NCI-H446 (cell line): Measurements from ENCODE around the gene DYNC1I2.

Experiments
- DNase-seq, 2 experiments: peaks; one replicate each; lab custom pipeline; 2025; lab: John Stamatoyannopoulos, UW

The DYNC1I2 gene

DNA sequence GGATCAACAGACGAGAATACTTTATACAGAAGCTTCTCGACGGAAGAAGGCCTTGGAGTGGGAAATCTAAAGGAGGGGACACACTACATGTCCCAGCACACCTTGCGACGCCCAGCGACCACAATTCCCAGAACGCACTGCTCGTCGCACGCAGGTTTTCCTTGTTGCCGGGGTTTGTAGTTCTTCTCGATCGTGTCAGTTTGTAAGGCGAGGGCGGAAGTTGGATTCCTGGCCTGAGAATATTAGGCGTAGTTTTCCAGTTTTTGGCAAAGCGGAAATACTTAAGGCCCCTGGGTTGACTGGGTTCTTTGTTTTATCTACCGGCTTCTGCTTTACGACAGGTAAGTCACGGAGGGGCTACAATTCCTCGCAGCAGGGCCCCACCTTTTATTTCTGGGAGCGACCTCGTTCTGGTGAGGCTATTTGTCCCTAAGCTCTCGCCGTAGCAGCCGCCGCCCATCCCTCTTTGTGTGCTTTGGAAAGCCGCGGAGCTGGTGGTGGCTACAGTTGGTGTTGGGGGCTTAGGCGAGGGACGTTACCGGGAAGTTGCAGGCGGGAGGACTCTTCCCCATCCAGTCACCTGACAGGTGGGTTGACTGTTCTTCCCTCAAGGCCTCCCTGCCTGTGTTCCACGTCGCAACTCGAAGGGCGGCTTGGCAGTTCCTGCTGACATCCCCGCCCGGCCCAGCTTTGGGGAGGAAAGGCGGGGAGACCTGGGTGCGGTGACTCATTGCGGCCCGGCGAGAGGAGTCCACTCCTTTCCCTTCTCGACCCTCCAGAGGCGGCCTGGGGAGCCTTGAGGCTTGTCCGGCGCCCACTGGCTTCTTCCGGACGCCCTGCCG is at the start of gene DYNC1I2:
Gene DYNC1I2, plus strand, starts transcription at position 183 of the 842 bp plus-strand sequence. CDS start 2,687 bp downstream, outside the sequence.
- peak; percentile 82 to 93 for DNase-seq

DNA sequence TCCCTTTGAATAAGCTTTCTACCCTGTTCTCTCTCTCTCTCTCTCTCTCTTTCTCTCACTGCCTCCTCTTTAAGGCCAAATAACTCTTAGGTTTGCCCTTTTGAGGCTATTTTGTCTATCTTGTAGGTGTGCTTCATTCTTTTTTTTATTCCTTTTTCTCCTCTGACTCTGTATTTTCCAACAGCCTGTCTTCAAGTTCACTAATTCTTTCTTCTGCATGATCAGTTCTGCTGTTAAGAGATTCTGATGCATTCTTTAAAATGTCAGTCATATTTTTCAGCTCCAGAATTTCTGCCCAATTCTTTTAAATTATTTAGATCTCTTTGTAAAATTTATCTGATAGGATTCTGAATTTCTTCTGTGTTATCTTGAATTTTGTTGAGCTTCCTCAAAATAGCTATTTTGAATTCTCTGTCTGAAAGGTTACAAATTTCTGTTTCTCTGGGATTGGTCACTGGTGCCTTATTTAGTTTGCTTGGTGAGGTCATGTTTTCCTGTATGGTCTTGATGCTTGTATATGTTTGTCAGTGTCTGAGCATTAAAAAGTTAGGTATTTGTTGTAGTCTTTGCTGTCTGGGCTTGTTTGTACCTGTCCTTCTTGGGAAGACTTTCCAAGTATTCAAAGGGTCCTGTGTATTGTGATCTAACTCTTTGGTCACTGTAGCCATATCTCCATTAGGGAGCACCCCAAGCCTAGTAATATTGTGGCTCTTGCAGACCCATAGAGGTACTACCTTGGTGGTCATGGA is 35.4 kb upstream of the DYNC1I2 start:
- no peak for DNase-seq

DNA sequence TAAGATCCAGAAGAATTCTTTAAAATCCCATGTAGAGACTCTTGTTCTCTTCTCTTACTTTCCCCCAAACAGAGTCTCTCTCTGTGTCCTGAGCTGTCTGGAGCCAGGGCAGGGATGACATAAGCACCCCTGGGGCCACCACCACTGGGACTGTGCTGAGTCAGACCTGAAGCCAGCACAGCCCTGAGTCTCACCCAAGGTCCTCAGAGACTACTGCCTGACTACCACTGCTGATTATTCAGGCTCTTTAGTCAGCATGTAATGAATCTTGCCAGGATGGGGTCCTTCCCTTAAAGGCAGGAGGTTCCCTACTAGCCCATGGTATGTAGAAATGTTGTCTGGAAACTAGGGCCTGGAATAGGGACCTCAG is 34.9 kb upstream of the DYNC1I2 start:
- DNase-seq = no peak

DNA sequence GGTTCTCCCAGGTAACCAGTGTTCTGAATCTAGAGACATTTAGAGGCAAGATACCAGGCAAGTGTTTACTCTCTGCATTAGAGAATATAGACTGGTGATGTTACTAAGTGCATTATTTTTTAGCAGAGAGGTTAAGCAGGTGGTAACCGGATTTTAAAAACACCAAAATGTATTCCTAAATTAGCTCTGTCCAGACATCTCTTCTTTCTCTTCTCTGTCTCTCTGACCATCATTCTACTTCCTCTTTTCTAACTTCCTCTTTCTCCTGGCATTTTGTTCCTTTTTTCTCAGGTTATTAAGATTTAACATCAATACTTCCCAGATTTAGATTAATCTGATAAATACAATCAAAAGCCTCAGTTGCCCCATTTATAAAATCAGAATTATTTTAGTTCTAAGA is 31.7 kb upstream of the DYNC1I2 start:
- no peak for DNase-seq

DNA sequence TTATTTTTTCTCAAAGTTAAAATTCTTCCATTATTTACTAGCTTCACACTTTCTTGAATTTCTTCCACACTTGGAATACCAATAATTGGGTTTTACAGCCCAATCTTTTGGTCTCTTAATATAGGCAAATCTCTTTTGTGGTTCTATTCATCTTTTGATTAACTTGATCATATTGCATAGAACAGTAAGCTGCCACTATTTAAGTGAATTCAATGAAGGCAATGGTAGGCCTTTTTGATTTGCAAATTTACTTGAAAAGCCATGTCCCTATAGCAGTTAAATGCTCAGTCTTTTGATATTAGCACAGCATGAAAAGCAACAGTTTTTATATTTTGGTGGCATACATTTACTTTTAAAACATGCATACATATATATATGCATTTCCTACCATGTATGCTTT is 20.2 kb upstream of the DYNC1I2 start:
- no peak for DNase-seq

DNA sequence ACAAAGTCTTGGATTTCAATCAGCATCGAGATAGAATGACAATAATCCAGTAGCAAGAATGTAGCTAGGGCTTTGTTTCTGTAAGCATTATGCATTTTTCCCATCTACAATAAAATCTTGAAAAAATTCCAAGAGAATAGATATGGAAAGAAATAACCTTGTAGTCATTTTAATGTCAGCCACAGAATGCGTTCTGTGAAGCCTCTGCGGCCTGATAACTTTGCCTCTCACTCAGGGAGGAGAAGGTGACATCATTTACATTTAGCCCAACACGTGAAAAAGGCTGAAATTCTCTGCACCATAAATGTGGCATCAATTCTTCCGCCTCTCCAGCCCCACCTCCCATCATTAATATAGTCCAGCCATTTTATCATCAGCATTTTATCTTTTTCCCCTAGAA is 19.1 kb upstream of the DYNC1I2 start:
- no peak for DNase-seq

DNA sequence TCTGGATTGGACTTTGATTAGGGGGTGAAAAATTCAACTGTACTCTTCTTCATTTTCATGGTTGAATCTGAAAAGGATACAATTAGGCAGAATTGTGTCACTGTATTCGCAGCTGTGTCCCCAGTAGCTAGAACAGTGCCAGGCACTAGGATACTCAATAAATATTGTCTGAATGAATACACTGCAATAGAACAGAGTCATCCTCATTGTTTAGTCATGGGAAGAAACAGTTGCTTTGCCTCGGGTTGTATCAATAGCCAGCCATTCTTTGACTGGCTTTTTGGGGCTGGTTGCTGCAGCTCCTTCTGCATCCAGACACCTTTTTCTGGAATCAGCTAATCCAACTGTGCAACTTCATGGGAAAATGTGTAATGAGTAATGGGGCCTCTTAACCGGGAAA is 18.1 kb upstream of the DYNC1I2 start:
- DNase-seq = no peak

DNA sequence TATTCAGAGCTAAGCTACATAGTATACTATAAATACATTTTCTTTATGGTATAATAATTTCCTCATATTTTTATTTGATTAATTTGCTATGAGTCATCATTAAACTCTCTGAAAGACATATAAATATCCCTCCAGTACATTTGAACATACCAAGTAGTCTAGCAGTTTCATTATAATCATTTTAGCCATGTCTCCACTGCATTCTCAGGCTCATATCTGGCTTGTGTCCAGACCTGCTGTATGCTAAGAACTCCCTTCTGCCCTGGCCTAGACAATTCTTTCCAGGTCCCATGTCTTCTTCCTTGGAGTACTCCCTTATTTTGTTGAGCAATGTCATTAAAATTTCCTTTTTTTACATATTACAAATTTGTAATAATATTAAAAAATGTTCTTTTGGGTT is 16.6 kb upstream of the DYNC1I2 start:
- DNase-seq = no peak

DNA sequence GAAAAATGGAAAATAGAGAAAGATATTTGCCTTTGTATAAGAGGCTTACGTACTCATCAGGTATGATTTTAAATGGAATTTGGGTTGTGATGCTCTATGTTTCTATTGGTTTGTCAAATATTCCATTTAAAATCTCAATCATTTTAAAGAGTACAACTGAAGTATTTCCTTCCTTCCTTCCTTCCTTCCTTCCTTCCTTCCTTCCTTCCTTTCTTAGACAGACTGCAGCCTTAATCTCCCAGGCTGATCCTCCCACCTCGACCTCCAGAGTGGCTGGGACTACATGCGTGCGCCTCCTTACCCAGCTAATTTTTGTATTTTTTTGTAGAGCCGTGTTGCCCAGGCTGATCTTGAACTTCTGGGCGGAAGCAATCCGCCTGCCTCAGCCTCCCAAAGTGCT is 15.4 kb upstream of the DYNC1I2 start:
- DNase-seq = no peak

DNA sequence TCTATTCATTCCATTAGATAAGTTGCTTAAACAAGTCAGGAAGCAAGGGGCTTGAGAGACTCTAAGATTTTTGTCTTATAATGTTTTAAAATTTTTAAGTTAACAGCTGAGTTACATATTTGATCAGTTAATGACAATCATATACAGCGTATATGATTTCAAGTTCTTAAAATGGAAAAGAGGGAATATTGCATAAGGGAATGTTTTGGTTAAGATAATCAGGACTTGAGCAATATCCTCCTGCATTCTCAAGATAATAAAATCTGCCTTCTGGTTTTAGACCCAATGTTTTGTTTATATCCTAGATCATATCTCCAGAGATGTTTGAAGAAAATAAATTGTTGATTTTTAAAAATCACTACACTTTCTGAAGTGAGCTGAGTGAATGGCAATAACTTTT is 13.4 kb upstream of the DYNC1I2 start:
- DNase-seq = no peak

DNA sequence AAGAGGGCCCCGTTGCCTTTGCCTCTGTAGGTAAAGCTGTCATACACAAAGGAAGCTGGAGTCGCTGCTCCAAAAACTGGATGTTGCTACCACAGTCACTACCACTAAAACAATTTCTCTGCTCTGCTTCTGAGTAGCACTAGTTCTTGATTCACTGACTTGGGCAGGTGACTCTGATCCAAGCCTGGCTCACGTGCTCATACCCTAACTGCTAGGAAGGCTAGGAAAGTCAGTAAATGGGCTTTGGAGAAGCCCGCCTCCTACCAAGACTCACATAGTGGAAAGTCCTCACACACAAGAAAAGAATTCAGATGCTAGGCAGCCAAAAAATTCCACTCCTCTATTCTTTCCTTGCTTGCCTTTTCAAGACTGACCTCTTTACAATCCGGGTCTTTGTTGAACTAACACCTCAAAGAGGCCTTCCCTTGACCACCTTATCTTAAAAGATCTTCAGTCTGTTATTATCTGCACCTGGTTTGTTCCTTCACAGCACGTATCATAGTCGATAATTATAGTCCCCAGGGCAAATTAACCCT is 11.4 kb upstream of the DYNC1I2 start:
- DNase-seq = no peak

DNA sequence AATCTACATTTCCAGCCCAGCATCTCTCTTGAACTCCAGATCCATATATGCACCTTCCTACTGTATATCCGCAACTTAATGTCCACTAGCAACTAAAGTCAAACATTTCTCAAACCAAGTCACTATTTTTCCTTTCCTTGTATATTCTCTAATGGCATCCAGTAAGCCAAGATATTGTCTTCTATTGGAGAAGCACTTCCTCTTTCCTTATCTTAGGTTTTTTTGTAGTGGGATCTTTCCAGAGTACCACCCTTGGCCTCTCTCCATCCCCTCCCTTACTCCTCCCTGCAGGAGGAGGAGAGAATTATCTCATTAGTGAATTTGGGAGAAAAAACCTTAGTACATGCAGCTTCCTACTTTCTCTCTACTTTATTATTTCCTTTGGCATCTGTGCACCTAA is 8.7 kb upstream of the DYNC1I2 start:
- no peak for DNase-seq

DNA sequence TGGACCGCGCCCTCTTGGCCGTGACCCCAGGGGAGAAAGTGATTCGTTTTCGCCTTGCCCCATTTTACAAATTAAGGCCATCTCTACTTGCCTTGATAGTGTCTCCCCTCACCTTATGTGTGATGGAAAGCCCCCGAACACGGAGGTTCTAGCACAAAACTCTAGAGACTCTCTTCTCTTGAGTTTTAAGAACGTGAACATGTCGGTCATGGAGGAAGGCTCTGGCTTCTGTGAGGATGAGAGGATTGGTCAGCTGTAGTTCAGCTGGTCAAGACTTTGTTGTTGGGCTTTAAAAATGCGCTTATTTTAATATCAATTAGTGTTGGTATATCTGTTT is 828 bp downstream of the DYNC1I2 start:
- DNase-seq = no peak

DNA sequence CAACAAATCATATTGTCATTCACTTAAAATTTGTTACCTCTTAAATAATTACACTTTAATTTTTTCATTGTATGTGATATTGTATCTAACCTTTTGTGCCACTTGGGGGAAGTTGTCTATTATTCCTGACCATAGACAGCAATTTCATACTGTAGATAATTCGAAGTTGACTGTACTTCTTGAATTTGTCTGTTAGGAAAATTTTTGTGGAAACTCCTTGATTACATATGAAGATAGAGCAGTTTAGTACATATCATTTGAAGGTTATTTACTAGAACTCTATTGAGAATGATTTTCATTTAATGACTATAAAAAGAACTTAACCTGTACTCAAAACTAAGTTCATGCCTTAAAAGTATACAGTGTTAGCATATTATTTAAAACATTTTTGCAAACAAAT is 5.1 kb downstream of the DYNC1I2 start:
- DNase-seq = no peak

DNA sequence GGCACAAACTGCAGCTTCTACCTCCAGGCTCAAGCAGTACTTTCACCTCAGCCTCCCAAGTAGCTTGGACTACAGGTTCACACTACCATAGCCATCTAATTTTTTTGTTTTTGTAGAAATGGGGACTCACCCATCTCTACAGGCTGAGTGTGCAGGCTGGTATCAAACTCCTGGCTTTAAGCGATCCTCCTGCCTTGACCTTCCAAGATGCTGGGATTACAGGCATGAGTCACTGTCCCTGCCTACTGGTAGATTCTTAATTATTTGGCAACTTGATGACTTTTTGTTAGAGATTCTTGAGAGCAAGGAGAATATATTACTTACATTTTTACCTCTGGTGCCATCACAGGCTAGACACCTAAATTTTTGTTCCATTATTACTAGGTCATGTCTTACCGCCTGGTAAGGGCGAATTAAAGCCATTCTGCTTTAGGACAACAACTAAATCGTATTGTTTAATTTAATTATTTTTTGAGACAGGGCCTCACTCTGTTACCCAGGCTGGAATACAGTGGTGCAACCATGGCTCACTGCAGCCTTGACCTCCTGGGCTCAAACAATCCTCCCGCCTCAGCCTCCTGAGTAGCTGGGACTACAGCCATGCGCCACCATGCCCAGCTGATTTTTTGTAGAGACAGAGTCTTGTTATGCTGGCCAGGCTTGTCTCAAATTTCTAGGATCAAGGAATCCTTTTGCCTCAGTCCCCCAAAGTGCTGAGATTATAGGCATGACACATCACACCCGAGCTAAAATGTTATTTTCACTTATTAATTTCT is 15.7 kb downstream of the DYNC1I2 start:
- no peak for DNase-seq

DNA sequence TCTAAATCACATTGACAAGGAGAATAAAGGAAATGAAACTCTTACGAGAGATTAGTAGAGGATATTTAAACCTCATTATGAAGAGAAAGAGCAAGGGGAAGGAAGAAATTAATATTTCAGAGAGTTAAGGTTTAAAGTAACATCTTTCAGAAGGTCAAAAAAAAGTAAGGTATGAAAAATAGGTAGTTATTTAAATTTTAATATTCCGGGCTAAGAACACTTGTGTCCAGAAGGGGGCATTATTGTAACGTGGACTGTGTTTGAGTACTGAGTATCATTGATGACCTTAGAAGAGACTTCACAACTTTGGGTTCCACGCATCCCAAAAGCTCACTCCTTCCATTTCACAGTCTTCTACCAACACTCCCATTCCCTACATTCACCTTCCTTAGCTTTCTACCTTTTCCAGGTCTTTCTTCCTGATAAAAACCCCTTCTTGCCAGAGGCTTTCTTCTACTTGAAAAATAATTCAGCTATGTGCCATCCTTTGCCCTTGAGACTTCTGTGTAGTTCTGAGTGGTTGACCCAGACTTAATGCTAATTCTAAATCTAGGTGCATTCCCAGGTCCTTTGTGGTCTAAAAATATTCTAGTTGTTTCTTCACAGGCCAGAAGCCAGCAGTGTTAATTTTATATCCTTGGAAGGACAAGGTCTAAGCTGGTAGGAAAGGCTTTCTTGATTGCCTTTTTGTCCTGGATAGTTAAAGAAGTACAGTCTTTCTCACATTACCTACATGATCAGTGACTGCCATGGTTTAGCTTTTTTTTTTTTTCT is 16.5 kb downstream of the DYNC1I2 start:
- peak; percentile 36 to 41 for DNase-seq

DNA sequence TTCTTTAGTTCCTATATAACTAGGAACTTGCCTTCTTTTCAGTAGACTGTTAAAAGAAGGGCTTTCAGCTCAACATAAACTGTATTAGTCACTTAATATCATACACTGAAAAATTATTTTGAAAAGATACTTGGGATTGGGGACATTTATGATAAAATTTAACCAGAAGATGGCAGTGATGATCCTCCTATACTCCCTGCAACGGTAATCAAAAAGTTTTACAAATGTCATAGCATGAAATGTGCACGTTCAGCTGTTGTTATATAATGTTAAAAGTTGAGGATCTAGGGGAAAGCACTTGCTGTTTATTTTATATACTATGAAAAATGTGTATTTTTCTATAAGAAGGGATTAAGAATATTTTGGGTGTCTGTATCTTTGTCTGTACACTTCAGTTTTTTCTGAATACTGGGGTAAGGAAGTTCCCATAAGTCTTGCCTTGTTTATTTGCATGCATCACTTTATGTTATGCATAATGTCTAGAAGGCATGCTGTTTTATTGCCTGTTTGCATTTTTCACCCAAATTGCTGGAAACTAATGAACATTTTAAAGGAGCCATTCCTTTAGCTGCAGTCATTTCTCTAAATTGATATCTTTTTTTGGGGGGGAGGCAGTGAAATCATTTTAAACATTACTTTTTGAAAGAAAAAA is 19.0 kb downstream of the DYNC1I2 start:
- DNase-seq = peak in 1 of 2 experiments; percentile 19

DNA sequence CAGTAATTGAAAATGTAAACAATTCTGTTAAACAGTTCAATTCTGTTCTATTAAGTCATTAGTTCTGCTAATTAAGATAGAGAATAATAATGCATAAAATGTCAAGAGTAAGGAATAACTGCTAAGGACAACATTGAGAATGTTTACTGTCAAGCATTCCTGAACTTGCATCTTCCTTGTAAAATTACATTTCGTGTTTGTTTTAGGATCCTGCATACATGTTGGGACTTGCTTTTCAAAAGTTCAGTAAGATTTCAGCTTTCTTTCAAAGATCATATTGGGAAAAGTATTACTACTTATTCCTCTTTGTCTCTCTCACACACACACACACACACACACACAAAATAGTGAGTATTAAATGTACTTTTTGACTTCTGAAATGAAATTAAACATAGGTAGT is 20.5 kb downstream of the DYNC1I2 start:
- DNase-seq = no peak

DNA sequence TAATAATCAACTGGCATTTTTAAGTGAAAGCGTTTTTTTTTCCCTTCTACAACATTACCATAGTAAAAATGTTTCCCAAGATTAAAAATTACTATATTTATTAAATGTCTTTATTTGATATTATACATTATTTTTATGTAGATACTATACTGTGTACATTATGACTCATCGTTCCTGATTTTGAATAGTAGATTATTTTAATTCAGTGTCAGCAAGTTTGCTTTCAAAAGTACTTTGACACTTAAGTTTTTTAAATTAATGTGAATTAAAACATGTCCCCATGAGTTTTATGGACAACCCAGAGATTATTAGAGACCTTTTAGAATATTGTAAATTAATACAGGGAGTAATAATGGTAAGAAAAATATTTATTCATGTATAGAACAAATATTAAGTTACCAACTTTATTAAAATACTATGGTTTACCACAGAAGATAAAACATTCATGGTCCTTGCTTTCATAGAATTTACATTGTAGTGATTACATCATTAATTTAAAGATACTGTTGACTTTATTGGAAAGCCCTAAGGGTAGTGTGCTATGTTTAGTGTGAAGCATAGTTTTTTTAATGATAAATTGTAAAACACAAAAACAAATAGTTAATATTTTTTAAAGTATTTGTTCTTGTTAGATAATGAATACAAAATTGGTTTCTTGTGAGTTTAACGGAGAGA is 21.9 kb downstream of the DYNC1I2 start:
- DNase-seq = no peak

DNA sequence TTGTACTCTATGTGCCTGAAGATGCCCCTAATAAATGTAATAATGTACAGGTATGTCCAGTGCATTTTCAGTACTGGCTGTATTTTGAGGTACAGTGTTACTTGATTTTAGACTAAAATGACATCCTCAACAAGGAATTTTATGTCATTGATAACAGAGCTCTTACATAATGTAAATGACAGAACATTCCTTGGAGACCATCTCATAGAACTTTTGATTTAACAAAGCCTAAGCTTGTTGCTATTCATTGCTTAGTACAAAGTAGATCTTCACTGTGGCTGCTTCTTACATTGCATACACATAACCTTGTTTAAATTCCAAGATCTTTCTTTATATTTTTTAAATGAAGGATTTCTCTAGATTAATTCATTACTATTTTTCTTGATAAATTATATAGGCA is 24.1 kb downstream of the DYNC1I2 start:
- DNase-seq = no peak

DNA sequence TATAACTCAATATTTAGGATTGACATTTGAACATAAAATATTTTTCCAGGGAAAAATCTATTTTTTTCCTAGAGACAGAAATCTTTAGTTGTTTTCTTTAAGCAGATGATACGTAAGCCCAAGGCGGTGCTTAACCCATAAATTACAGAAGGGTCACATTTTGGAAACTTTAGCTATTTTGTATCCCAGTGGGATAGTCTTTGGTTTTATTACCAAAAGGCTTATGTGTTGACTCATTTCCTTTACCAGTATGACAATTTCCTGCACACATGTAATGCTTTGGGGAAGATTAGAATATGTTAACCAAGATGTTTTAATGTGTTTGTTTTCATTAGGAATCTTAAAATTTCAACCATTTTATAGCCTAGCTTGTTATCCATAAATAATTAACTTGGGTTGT is 24.8 kb downstream of the DYNC1I2 start:
- no peak for DNase-seq
